Measurements from ENCODE around the gene SCUBE3. TPM values are rescaled to one million over a fixed set of nuclear protein-coding genes. Genes with fewer than 3 reads are reported as not detected.

Gene SCUBE3
- total RNA-seq, 1 donor from 2014 or later, result 0.25 TPM

GRCh38 chr6:35184580-35185301 lies 29.0 kb upstream of the SCUBE3 start:
- no peak for DNase-seq
- H3K27ac Mint-ChIP-seq (ENCODE audit: unreplicated experiment), result no peak overlapping the region
- no peak for TF ChIP-seq CTCF (IDR thresholded peaks at IDR 0.05; ENCODE audit: partially characterized antibody, unreplicated experiment)
- no peaks in the 10 kb centered on the region for H3K9me3 Mint-ChIP-seq (ENCODE audit: unreplicated experiment)
- H3K4me3 Mint-ChIP-seq (ENCODE audit: unreplicated experiment), result no peak overlapping the region
- no peaks in the 10 kb centered on the region for H3K27me3 Mint-ChIP-seq (ENCODE audit: unreplicated experiment)
- H3K4me1 Mint-ChIP-seq (ENCODE audit: low read depth, unreplicated experiment), result no peaks in the 10 kb centered on the region
- no peaks in the 10 kb centered on the region for H3K36me3 Mint-ChIP-seq (ENCODE audit: unreplicated experiment)

- Mint-ChIP-seq H3K27ac (ENCODE audit: unreplicated experiment) (no peak overlapping the region), H3K27me3 (ENCODE audit: unreplicated experiment) (no peaks in the 10 kb centered on the region), H3K36me3 (ENCODE audit: unreplicated experiment) (no peaks in the 10 kb centered on the region), H3K4me1 (ENCODE audit: low read depth, unreplicated experiment) (no peaks in the 10 kb centered on the region), H3K4me3 (ENCODE audit: unreplicated experiment) (no peak overlapping the region), H3K9me3 (ENCODE audit: unreplicated experiment) (no peaks in the 10 kb centered on the region)
- no peak for TF ChIP-seq CTCF (IDR thresholded peaks at IDR 0.05; ENCODE audit: partially characterized antibody, unreplicated experiment)
- DNase-seq, result no peak
Observed at GRCh38 chr6:35185302-35185681, 28.5 kb upstream of the SCUBE3 start.

- H3K27ac Mint-ChIP-seq (ENCODE audit: unreplicated experiment), result no peak overlapping the region
- peaks cover 4% of the 10 kb centered on the region for H3K27me3 Mint-ChIP-seq (ENCODE audit: unreplicated experiment)
- no peak for TF ChIP-seq CTCF (IDR thresholded peaks at IDR 0.05; ENCODE audit: partially characterized antibody, unreplicated experiment)
Observed at GRCh38 chr6:35185971-35186370, 27.8 kb upstream of the SCUBE3 start.

GRCh38 chr6:35186571-35186970 lies 27.2 kb upstream of the SCUBE3 start:
- H3K9me3 Mint-ChIP-seq (ENCODE audit: unreplicated experiment), result peaks cover 3% of the 10 kb centered on the region

More at GRCh38 chr6:35185971-35186370, 27.8 kb upstream of the SCUBE3 start:
- no peaks in the 10 kb centered on the region for H3K4me1 Mint-ChIP-seq (ENCODE audit: low read depth, unreplicated experiment)
- DNase-seq, result no peak
- H3K4me3 Mint-ChIP-seq (ENCODE audit: unreplicated experiment), result no peak overlapping the region
- H3K9me3 Mint-ChIP-seq (ENCODE audit: unreplicated experiment), result peaks cover 2% of the 10 kb centered on the region
- H3K36me3 Mint-ChIP-seq (ENCODE audit: unreplicated experiment), result no peaks in the 10 kb centered on the region

More at GRCh38 chr6:35186571-35186970, 27.2 kb upstream of the SCUBE3 start:
- H3K4me1 Mint-ChIP-seq (ENCODE audit: low read depth, unreplicated experiment), result no peaks in the 10 kb centered on the region
- H3K4me3 Mint-ChIP-seq (ENCODE audit: unreplicated experiment), result no peak overlapping the region
- H3K27ac Mint-ChIP-seq (ENCODE audit: unreplicated experiment), result no peak overlapping the region
- no peak for DNase-seq
- TF ChIP-seq CTCF (IDR thresholded peaks at IDR 0.05; ENCODE audit: partially characterized antibody, unreplicated experiment), result no peak
- peaks cover 4% of the 10 kb centered on the region for H3K27me3 Mint-ChIP-seq (ENCODE audit: unreplicated experiment)
- no peaks in the 10 kb centered on the region for H3K36me3 Mint-ChIP-seq (ENCODE audit: unreplicated experiment)
